Measurements from ENCODE around the gene CREG1. TPM values are rescaled to one million over a fixed set of nuclear protein-coding genes. Genes with fewer than 3 reads are reported as not detected.

The CREG1 gene
- total RNA-seq, 1 experiment from 2014 or later: 63.9 TPM

GRCh38 chr1:167548059-167548932, 5.3 kb downstream of the CREG1 start:
- ATAC-seq (no peak), DNase-seq (no peak)
- Histone ChIP-seq H3K9me2 (replicated peaks; ENCODE audit: low read length) (no peaks in the 10 kb centered on the region), H4K20me1 (ENCODE audit: low read length) (no peaks in the 10 kb centered on the region), H3K27ac (ENCODE audit: low read length) (no peak overlapping the region), H3K27me3 (ENCODE audit: low read length) (no peaks in the 10 kb centered on the region), H3K4me2 (ENCODE audit: low read length) (no peak overlapping the region), H3K4me3 (ENCODE audit: low read length) (no peak overlapping the region), H3K9ac (ENCODE audit: low read length) (no peak overlapping the region), H3K36me3 (ENCODE audit: low read depth, low read length) (peaks cover 7% of the 10 kb centered on the region; the same call in 1 of the 2 replicates), H2AFZ (ENCODE audit: low read length) (no peak overlapping the region), H3K4me1 (ENCODE audit: insufficient read depth, low read length) (peaks cover 20% of the 10 kb centered on the region), H3K79me2 (ENCODE audit: low read length) (peaks cover 19% of the 10 kb centered on the region), H3F3A (ENCODE audit: low read length, unreplicated experiment) (no peaks in the 10 kb centered on the region), H3K9me3 (ENCODE audit: low read length) (no peaks in the 10 kb centered on the region)
- ChIA-PET POLR2A (ENCODE audit: unreplicated experiment) (no interaction called here), CTCF (interaction anchor here (1.2 kb wide), 1 partner anchor 16 kb away, joined by 4 read pairs; no protein-coding TSS in a partner anchor)
- intact Hi-C loops (cut with micrococcal nuclease): no loop called here
- TF ChIP-seq EZH2phosphoT487 (IDR thresholded peaks at IDR 0.05; ENCODE audit: borderline replicate concordance, low read length) (no peak), CTCF (conservative IDR thresholded peaks at IDR 0.05; ENCODE audit: low read depth, low read length) (no peak), EZH2 (IDR thresholded peaks at IDR 0.05; ENCODE audit: low read length, unreplicated experiment) (no peak)
- no TSS peak for BruUV-seq (replicated peaks)

- H3K9me2 ChIP-seq (replicated peaks; ENCODE audit: low read length): no peaks in the 10 kb centered on the region
- no TSS peak for BruUV-seq (replicated peaks)
- CTCF ChIA-PET: no interaction called here
- H3K4me2 ChIP-seq (ENCODE audit: low read length): no peak overlapping the region
- H3K4me1 ChIP-seq (ENCODE audit: insufficient read depth, low read length): peaks cover 12% of the 10 kb centered on the region
- no peak overlapping the region for H3K27ac ChIP-seq (ENCODE audit: low read length)
- TF ChIP-seq CTCF (conservative IDR thresholded peaks at IDR 0.05; ENCODE audit: low read depth, low read length) (no peak), EZH2 (IDR thresholded peaks at IDR 0.05; ENCODE audit: low read length, unreplicated experiment) (no peak), EZH2phosphoT487 (IDR thresholded peaks at IDR 0.05; ENCODE audit: borderline replicate concordance, low read length) (no peak)
- H3K79me2 ChIP-seq (ENCODE audit: low read length): peaks cover 13% of the 10 kb centered on the region; the same call in 1 of the 2 replicates
- H2AFZ ChIP-seq (ENCODE audit: low read length): no peak overlapping the region
- H3K9ac ChIP-seq (ENCODE audit: low read length): no peak overlapping the region
- H3F3A ChIP-seq (ENCODE audit: low read length, unreplicated experiment): no peaks in the 10 kb centered on the region
- ATAC-seq: no peak
- DNase-seq: no peak
- intact Hi-C loops (cut with micrococcal nuclease): no loop called here
- no peaks in the 10 kb centered on the region for H3K9me3 ChIP-seq (ENCODE audit: low read length)
- H4K20me1 ChIP-seq (ENCODE audit: low read length): no peaks in the 10 kb centered on the region
- POLR2A ChIA-PET (ENCODE audit: unreplicated experiment): no interaction called here
- H3K4me3 ChIP-seq (ENCODE audit: low read length): no peak overlapping the region
- no peaks in the 10 kb centered on the region for H3K27me3 ChIP-seq (ENCODE audit: low read length)
- peaks cover 7% of the 10 kb centered on the region; the same call in 1 of the 2 replicates for H3K36me3 ChIP-seq (ENCODE audit: low read depth, low read length)
Measured at GRCh38 chr1:167546935-167547334, 6.6 kb downstream of the CREG1 start.

- H3K27ac ChIP-seq (ENCODE audit: low read length): no peak overlapping the region
Measured at GRCh38 chr1:167545349-167545748, 8.2 kb downstream of the CREG1 start.

More at GRCh38 chr1:167545349-167545748, 8.2 kb downstream of the CREG1 start:
- H3K9me2 ChIP-seq (replicated peaks; ENCODE audit: low read length): no peaks in the 10 kb centered on the region
- H3K4me3 ChIP-seq (ENCODE audit: low read length): no peak overlapping the region
- H3K36me3 ChIP-seq (ENCODE audit: low read depth, low read length): peaks cover 7% of the 10 kb centered on the region; the same call in 1 of the 2 replicates
- DNase-seq (no peak), ATAC-seq (no peak)
- no TSS peak for BruUV-seq (replicated peaks)
- no peaks in the 10 kb centered on the region for H3F3A ChIP-seq (ENCODE audit: low read length, unreplicated experiment)
- H3K79me2 ChIP-seq (ENCODE audit: low read length): 0 out of 2 replicates have a peak, but pooled peaks cover 3% of the 10 kb centered on the region
- intact Hi-C loops (cut with micrococcal nuclease): no loop called here
- POLR2A ChIA-PET (ENCODE audit: unreplicated experiment): no interaction called here
- no peak overlapping the region for H3K4me2 ChIP-seq (ENCODE audit: low read length)
- H3K27me3 ChIP-seq (ENCODE audit: low read length): no peaks in the 10 kb centered on the region
- H3K4me1 ChIP-seq (ENCODE audit: insufficient read depth, low read length): peaks cover 12% of the 10 kb centered on the region
- no peak overlapping the region for H2AFZ ChIP-seq (ENCODE audit: low read length)
- no peak overlapping the region for H3K9ac ChIP-seq (ENCODE audit: low read length)
- H3K9me3 ChIP-seq (ENCODE audit: low read length): no peaks in the 10 kb centered on the region
- TF ChIP-seq CTCF (conservative IDR thresholded peaks at IDR 0.05; ENCODE audit: low read depth, low read length): no peak
- no peak for TF ChIP-seq EZH2 (IDR thresholded peaks at IDR 0.05; ENCODE audit: low read length, unreplicated experiment)
- no peak for TF ChIP-seq EZH2phosphoT487 (IDR thresholded peaks at IDR 0.05; ENCODE audit: borderline replicate concordance, low read length)
- CTCF ChIA-PET: no interaction called here
- no peaks in the 10 kb centered on the region for H4K20me1 ChIP-seq (ENCODE audit: low read length)

All from PC-3 (cell line).